ACC112 (cell line): ENCODE measurements around the gene RAB6A.

Experiments used
- H2AFZ ChIP-seq: fragments of 200-600 bp; sonication (generic); one replicate; pipeline ENCODE4 v1.6.0; 2017; ENCODE audit warnings: antibody characterized with exemption, low read length; ENCODE audit not compliant: unreplicated experiment
- H3K27ac ChIP-seq: fragments of 200-600 bp; sonication (generic); 2 replicates; pipeline ENCODE4 v1.5.1; 2014; ENCODE audit warnings: low read depth, mild to moderate bottlenecking, antibody characterized with exemption, low read length, moderate library complexity
- H3K27me3 ChIP-seq: fragments of 200-600 bp; sonication (generic); 2 replicates; pipeline ENCODE4 v1.6.1; 2014; ENCODE audit warnings: mild to moderate bottlenecking, antibody characterized with exemption, low read length, moderate library complexity, mixed read lengths; ENCODE audit not compliant: insufficient read depth
- H3K36me3 ChIP-seq: fragments of 200-600 bp; sonication (generic); 2 replicates; pipeline ENCODE4 v1.6.1; 2016; ENCODE audit warnings: mild to moderate bottlenecking, antibody characterized with exemption, low read length, moderate library complexity, mixed read lengths; ENCODE audit not compliant: insufficient read depth
- H3K4me1 ChIP-seq: fragments of 200-600 bp; sonication (generic); one replicate; pipeline ENCODE4 v1.6.1; 2016; ENCODE audit warnings: low read length, mixed read lengths; ENCODE audit not compliant: insufficient read depth, unreplicated experiment, control insufficient read depth
- H3K4me3 ChIP-seq: fragments of 200-600 bp; sonication (generic); 2 replicates; pipeline ENCODE4 v1.5.1; 2014; ENCODE audit warnings: mild to moderate bottlenecking, low read depth, low read length
- H3K79me2 ChIP-seq: fragments of 200-600 bp; sonication (generic); one replicate; pipeline ENCODE4 v1.6.0; 2016; ENCODE audit warnings: low read length; ENCODE audit not compliant: control insufficient read depth, unreplicated experiment, insufficient read depth

The RAB6A gene

DNA sequence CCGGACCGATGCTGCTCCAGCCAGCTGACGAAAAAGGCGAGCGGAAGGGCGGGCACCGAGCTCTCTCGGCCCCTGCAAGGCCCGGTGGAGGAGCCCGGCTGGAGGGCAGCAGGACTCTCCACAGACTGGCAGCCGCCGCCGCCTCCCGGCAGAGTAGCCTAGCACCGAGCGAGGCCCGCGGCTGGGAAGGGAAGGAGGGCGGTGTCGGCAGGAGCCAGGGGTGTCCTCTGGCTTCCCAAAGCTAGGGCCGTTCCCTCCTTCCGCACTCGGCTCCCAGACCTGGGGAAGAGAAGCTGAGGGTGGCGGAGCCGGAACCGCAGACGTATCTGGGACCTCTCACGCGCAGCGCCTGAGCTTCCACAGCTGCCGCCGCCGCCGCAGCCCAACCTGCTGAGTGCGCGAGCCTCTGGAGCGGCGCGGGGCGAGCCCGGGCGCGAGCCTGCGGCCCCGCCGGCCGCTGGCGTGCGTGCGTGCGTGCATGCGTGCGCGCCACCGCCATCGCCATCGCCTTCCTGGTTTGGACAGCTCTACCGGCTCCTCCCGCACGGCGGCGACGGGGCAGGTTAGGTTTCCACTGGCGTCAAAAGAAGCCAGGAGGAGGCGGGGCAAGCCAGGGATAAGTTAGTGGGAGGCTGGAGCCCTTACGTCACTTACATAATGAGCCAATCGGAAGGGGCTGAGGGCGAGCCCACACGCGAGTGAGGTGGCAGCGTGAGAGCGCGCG lies at the start of gene RAB6A:
Gene RAB6A (minus strand): TSS at position 396 of the 724 bp plus-strand sequence. CDS start 439 bp downstream, outside the sequence.
- H3K27ac ChIP-seq: peak within 1 kb of the TSS; percentile 70
- peak within 1 kb of the TSS; percentile 95 for H2AFZ ChIP-seq
- peaks cover 49% of the 10 kb centered on the region for H3K79me2 ChIP-seq
- H3K27me3 ChIP-seq: no peaks in the 10 kb centered on the region
- H3K4me1 ChIP-seq: peaks cover 15% of the 10 kb centered on the region
- no peaks in the 10 kb centered on the region for H3K36me3 ChIP-seq
- H3K4me3 ChIP-seq: peak within 1 kb of the TSS; percentile 93

- Histone ChIP-seq H3K27ac (no peak overlapping the region), H3K36me3 (no peaks in the 10 kb centered on the region), H3K4me1 (no peaks in the 10 kb centered on the region), H3K4me3 (no peak overlapping the region), H3K27me3 (no peaks in the 10 kb centered on the region), H3K79me2 (no peaks in the 10 kb centered on the region), H2AFZ (no peak overlapping the region)
Observed at GRCh38 chr11:73810637-73811036, 49.8 kb upstream of the RAB6A start.

- H2AFZ ChIP-seq: no peak overlapping the region
- no peaks in the 10 kb centered on the region for H3K36me3 ChIP-seq
- H3K79me2 ChIP-seq: no peaks in the 10 kb centered on the region
- no peaks in the 10 kb centered on the region for H3K4me1 ChIP-seq
- H3K27ac ChIP-seq: no peak overlapping the region
- H3K4me3 ChIP-seq: no peak overlapping the region
- no peaks in the 10 kb centered on the region for H3K27me3 ChIP-seq
Observed at GRCh38 chr11:73808052-73808451, 47.2 kb upstream of the RAB6A start.

DNA sequence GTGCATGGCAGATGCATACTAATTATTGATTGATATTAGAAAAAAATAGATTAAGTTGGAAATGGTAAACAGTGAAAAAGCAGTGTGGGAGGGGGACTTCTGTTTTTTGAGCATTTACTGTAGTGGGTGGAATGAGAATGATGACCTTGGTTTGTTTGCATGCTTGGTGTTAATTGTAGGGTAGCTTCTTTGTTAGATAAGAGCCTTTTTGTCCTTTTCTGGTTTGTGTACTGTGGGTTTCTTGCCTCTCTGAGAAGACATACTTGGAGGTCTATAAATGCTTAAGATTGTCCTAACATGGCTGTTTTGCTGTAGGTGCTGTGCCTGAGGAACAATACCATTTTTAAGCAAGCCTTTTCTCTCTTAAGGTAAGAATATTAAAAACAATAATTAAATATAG lies 43.8 kb upstream of the RAB6A start:
- Histone ChIP-seq H3K27me3 (no peaks in the 10 kb centered on the region), H3K4me1 (no peaks in the 10 kb centered on the region), H3K27ac (no peak overlapping the region), H3K4me3 (no peak overlapping the region), H3K79me2 (no peaks in the 10 kb centered on the region), H3K36me3 (no peaks in the 10 kb centered on the region), H2AFZ (no peak overlapping the region)

DNA sequence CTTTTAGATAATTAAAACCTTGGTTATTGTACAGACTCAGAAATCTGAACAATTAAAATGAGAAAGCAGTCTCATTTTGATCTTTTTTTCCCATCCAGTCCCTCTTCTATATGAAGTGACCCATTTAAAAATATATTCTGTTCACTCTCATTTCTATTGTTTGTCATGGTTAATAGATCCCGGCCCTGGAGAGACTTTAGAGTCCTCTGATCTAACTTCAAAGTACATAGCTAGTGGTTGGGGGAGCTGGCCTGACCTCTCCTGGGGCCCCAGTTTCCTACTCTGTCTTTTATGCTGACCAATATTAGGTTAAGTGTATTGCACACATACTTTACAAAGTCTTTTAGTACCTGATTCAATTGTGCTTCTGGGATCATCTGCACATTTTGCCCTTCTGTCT lies 40.3 kb upstream of the RAB6A start:
- no peaks in the 10 kb centered on the region for H3K27me3 ChIP-seq
- H3K79me2 ChIP-seq: no peaks in the 10 kb centered on the region
- H3K36me3 ChIP-seq: no peaks in the 10 kb centered on the region
- no peak overlapping the region for H3K4me3 ChIP-seq
- H3K4me1 ChIP-seq: no peaks in the 10 kb centered on the region
- H2AFZ ChIP-seq: no peak overlapping the region
- H3K27ac ChIP-seq: no peak overlapping the region

DNA sequence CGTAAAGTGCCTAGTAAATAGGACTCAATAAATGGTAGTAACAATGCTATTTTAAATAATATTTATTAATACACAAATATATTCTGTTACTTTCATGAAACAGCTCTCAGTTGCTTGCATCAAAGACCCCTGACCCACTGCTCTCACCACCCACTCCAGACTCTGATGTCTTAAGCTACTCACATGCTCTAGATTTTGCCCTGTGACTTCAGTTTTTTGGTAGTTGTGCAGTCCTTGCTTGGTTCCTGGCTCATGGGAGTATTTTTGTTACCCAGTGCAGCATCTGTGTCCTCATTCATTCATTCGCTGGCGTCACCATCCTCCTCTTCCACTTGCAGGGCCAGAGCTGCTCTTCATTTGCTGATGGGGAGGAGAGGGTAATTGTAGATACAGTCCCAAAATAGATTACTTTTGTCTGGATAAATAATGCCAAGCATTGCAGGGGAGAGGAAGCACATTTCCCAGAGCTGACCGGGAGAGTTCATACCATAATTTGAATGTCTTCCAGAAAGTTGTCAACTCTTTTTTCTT lies 39.5 kb upstream of the RAB6A start:
- Histone ChIP-seq H3K27ac (no peak overlapping the region), H3K4me1 (no peaks in the 10 kb centered on the region), H3K4me3 (no peak overlapping the region), H2AFZ (no peak overlapping the region), H3K36me3 (no peaks in the 10 kb centered on the region), H3K79me2 (no peaks in the 10 kb centered on the region), H3K27me3 (no peaks in the 10 kb centered on the region)

DNA sequence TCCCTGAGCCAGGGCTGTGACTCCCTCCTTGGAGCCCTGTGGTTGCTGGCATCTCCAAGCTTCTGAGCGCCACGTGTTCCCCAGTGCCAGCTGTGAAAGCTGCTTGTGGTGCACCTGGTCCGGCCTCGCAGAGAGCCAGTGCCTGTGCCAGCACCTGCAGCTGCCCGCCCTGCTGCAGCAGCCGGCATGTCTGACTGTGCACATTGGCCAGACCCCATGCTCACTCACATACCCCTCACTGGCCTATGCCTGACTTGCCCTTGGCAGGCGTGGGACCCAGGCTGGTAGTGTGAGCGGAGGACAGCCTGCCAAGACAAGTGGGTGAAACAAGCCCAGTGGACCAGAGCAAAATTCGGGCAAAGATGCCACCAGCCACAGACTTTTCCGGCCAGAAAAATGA lies 36.6 kb upstream of the RAB6A start:
- Histone ChIP-seq H3K79me2 (no peaks in the 10 kb centered on the region), H3K4me1 (no peaks in the 10 kb centered on the region), H2AFZ (no peak overlapping the region), H3K36me3 (no peaks in the 10 kb centered on the region), H3K4me3 (no peak overlapping the region), H3K27me3 (no peaks in the 10 kb centered on the region), H3K27ac (no peak overlapping the region)

DNA sequence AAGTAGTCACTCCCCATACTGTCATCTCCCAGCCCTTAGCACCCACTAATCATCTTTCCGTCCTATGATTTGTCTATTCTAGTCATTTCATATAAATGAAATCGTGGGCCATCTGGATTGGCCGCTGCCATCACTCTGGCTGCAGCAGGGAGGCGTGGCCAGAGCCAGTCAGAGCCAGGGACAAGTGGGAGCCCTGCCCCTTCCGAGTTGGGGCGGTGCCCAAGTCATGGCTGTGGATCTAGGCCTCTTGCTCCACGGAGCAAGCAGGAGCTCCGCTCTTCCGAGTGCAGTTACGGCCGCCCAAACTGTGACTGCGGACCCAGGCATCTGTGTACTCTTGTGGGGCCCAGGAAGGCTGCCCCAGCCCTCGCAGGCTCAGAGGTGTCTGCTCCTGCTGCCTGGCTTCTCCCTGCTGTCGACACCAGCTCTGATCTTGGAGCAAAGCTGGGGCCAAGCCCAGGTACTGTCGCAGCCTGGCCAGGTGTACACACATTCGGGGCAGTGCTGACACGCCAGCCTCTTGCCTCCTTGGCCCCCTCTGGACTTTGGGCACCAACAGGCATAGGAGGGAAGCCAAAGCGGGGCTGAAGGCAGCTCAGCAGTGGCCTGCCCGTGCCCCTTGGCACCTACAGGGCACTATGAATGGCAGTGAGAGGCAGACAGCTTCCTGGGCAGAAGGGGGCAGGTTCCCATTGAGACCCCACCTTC lies 35.2 kb upstream of the RAB6A start:
- Histone ChIP-seq H3K36me3 (no peaks in the 10 kb centered on the region), H3K4me3 (no peak overlapping the region), H3K27ac (no peak overlapping the region), H2AFZ (no peak overlapping the region), H3K27me3 (no peaks in the 10 kb centered on the region), H3K4me1 (no peaks in the 10 kb centered on the region), H3K79me2 (no peaks in the 10 kb centered on the region)

GRCh38 chr11:73792584-73792983 lies 31.7 kb upstream of the RAB6A start:
- H3K27ac ChIP-seq: no peak overlapping the region
- H3K27me3 ChIP-seq: no peaks in the 10 kb centered on the region
- H2AFZ ChIP-seq: no peak overlapping the region
- H3K36me3 ChIP-seq: no peaks in the 10 kb centered on the region
- peaks cover 7% of the 10 kb centered on the region for H3K4me1 ChIP-seq
- peaks cover 8% of the 10 kb centered on the region for H3K79me2 ChIP-seq
- H3K4me3 ChIP-seq: no peak overlapping the region

GRCh38 chr11:73789279-73789670 lies 28.4 kb upstream of the RAB6A start:
- no peak overlapping the region for H3K27ac ChIP-seq
- peak overlapping the region; percentile 87 for H3K4me3 ChIP-seq
- no peaks in the 10 kb centered on the region for H3K27me3 ChIP-seq
- no peaks in the 10 kb centered on the region for H3K36me3 ChIP-seq
- H3K4me1 ChIP-seq: peaks cover 7% of the 10 kb centered on the region
- peak overlapping the region; percentile 45 for H2AFZ ChIP-seq
- peaks cover 8% of the 10 kb centered on the region for H3K79me2 ChIP-seq
